Neural cell (in vitro differentiated cells): ENCODE measurements around the gene PPIF. TPM values are rescaled to one million over a fixed set of nuclear protein-coding genes. Genes with fewer than 3 reads are reported as not detected.

Experiments used
- H2AFZ ChIP-seq: fragments of 200-600, 300-800 bp; sonication (generic), shearing (Covaris generic); 2 replicates; pipeline ENCODE4 v1.6.0; 2014; ENCODE audit warnings: low read depth, mild to moderate bottlenecking, antibody characterized with exemption, low read length, moderate library complexity
- H3F3A ChIP-seq: fragments of 200-600 bp; shearing (Covaris generic); 2 replicates; pipeline ENCODE4 v1.6.1; 2016; ENCODE audit warnings: mild to moderate bottlenecking, moderate library complexity, mixed read lengths, antibody characterized with exemption, low read length; ENCODE audit not compliant: insufficient read depth, poor library complexity, severe bottlenecking
- H3K27ac ChIP-seq: fragments of 200-600, 300-800 bp; sonication (generic), shearing (Covaris generic); 2 replicates; pipeline ENCODE4 v1.5.1; 2014; ENCODE audit warnings: mild to moderate bottlenecking, low read length, moderate library complexity
- H3K27me3 ChIP-seq: fragments of 300-800, 200-600 bp; sonication (generic), shearing (Covaris generic); 2 replicates; pipeline ENCODE4 v1.6.0; 2014; ENCODE audit warnings: mild to moderate bottlenecking, low read depth, low read length, moderate library complexity; ENCODE audit not compliant: insufficient read depth
- H3K36me3 ChIP-seq: fragments of 300-800, 200-600 bp; sonication (generic), shearing (Covaris generic); 2 replicates; pipeline ENCODE4 v1.5.1; 2014; ENCODE audit warnings: mild to moderate bottlenecking, antibody characterized with exemption, low read length, moderate library complexity; ENCODE audit not compliant: insufficient read depth
- H3K4me2 ChIP-seq: fragments of 300-800, 200-600 bp; sonication (generic), shearing (Covaris generic); 2 replicates; pipeline ENCODE4 v1.6.0; 2014; ENCODE audit warnings: mild to moderate bottlenecking, low read length
- H3K4me3 ChIP-seq: fragments of 300-800, 200-600 bp; sonication (generic), shearing (Covaris generic); 2 replicates; pipeline ENCODE4 v1.5.1; 2014; ENCODE audit warnings: mild to moderate bottlenecking, low read length, moderate library complexity
- H3K79me2 ChIP-seq: fragments of 200-600 bp; shearing (Covaris generic); replicated peaks from 2 replicates; pipeline ENCODE4 v1.6.0; 2014; ENCODE audit warnings: mild to moderate bottlenecking, low read length, moderate library complexity; ENCODE audit not compliant: insufficient read depth
- H3K9ac ChIP-seq: fragments of 300-800, 200-600 bp; sonication (generic), shearing (Covaris generic); 2 replicates; pipeline ENCODE4 v1.6.1; 2016; ENCODE audit warnings: mild to moderate bottlenecking, low read length, mixed read lengths
- H3K9me2 ChIP-seq: fragments of 200-600 bp; shearing (Covaris generic); 2 replicates; pipeline ENCODE4 v1.6.1; 2016; ENCODE audit warnings: mild to moderate bottlenecking, low read length, mixed read lengths; ENCODE audit not compliant: insufficient read depth
- H3K9me3 ChIP-seq: fragments of 200-600, 300-800 bp; sonication (generic), shearing (Covaris generic); 2 replicates; pipeline ENCODE4 v1.6.1; 2016; ENCODE audit warnings: mild to moderate bottlenecking, mixed run types, low read length, moderate library complexity, mixed read lengths
- H4K20me1 ChIP-seq: fragments of 200-600 bp; shearing (Covaris generic); 2 replicates; pipeline ENCODE4 v1.6.1; 2016; ENCODE audit warnings: mild to moderate bottlenecking, mixed run types; ENCODE audit not compliant: insufficient read depth
- EP300 ChIP-seq: fragments of 450-650 bp; conservative IDR thresholded peaks from 2 replicates; pipeline ENCODE4 v1.6.1; 2014; ENCODE audit warnings: antibody characterized with exemption, mild to moderate bottlenecking, moderate library complexity; ENCODE audit not compliant: poor library complexity, severe bottlenecking
- EZH2 ChIP-seq: fragments of 200-600, 300-800 bp; shearing (Covaris generic), sonication (generic); IDR thresholded peaks from 2 replicates; pipeline ENCODE4 v1.6.1; 2014; ENCODE audit warnings: antibody characterized with exemption, low read length, borderline replicate concordance, mild to moderate bottlenecking; ENCODE audit not compliant: insufficient read depth, poor library complexity, severe bottlenecking
- MXI1 ChIP-seq: fragments of 450-650 bp; conservative IDR thresholded peaks from 2 replicates; pipeline ENCODE4 v1.6.1; 2014; ENCODE audit warnings: antibody characterized with exemption, mild to moderate bottlenecking; ENCODE audit not compliant: poor library complexity, severe bottlenecking
- POLR2AphosphoS5 ChIP-seq: IDR thresholded peaks from 2 replicates; pipeline ENCODE4 v1.6.1; 2012
- RAD21 ChIP-seq: fragments of 450-650 bp; conservative IDR thresholded peaks from 2 replicates; pipeline ENCODE4 v1.6.1; 2014; ENCODE audit warnings: antibody characterized with exemption, mild to moderate bottlenecking, moderate library complexity
- SMC3 ChIP-seq: fragments of 450-650 bp; conservative IDR thresholded peaks from 2 replicates; pipeline ENCODE4 v1.6.1; 2014; ENCODE audit warnings: antibody characterized with exemption, mild to moderate bottlenecking, moderate library complexity; ENCODE audit not compliant: poor library complexity
- TAF1 ChIP-seq: IDR thresholded peaks from 2 replicates; pipeline ENCODE4 v1.6.1; 2012; ENCODE audit warnings: low read depth
- polyA plus RNA-seq: library from polyadenylated mRNA; depleted of rRNA; stranded (reverse); fragments of >200 nt; gene quantifications from 2 replicates; pipeline ENCODE4 v1.2.3, GENCODE V29; 2014
- TF ChIP-seq, protein P1 (sequence below): IDR thresholded peaks from 2 replicates; pipeline ENCODE4 v1.6.1; 2012; ENCODE audit warnings: borderline replicate concordance
- TF ChIP-seq, protein P2 (sequence below): fragments of 450-650 bp; IDR thresholded peaks from 2 replicates; pipeline ENCODE4 v1.5.1; 2014; ENCODE audit warnings: antibody characterized with exemption, mild to moderate bottlenecking, moderate library complexity; ENCODE audit not compliant: poor library complexity, severe bottlenecking

The PPIF gene
- polyA plus RNA-seq, 1 donor from 2014 or later, result 13.6 TPM

DNA sequence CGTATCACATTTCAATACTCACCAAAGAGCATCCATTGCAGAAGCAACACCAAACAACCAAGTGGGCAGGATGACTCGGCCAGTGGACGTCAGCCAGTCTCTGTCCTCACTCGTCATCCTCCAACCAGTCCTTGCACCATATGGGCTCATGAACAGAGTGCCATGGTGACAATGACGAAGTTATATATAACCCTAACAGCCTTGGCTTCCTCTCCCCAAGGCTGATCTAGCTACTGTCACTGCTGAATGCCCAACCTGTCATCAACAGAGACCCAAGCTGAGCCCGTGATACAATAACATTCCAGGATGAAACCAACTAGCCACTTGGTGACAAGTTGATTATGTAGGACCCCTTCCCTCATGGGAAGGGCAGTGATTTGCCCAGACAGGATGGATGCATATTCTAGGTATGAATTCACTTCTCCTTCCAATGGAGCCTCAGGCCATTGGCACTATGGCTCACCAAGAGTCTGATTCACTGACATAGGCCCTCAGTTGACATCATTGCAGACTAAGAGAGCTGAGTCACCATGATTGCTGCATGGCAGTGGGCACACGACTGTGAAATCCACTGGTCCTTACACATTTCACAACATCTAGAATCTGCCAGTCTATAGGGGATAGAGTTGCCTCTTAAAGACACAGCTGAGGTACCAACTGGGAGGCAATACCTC, 26.3 kb upstream of the PPIF start:
- Histone ChIP-seq H3K9me3 (no peaks in the 10 kb centered on the region), H3K27ac (no peak overlapping the region), H3K36me3 (no peaks in the 10 kb centered on the region), H3K27me3 (no peaks in the 10 kb centered on the region), H2AFZ (no peak overlapping the region), H4K20me1 (no peaks in the 10 kb centered on the region), H3K9ac (no peak overlapping the region), H3K4me3 (no peak overlapping the region), H3K79me2 (no peaks in the 10 kb centered on the region), H3K4me2 (no peak overlapping the region), H3K9me2 (no peaks in the 10 kb centered on the region), H3F3A (no peaks in the 10 kb centered on the region)
- TF ChIP-seq, protein P1, sequence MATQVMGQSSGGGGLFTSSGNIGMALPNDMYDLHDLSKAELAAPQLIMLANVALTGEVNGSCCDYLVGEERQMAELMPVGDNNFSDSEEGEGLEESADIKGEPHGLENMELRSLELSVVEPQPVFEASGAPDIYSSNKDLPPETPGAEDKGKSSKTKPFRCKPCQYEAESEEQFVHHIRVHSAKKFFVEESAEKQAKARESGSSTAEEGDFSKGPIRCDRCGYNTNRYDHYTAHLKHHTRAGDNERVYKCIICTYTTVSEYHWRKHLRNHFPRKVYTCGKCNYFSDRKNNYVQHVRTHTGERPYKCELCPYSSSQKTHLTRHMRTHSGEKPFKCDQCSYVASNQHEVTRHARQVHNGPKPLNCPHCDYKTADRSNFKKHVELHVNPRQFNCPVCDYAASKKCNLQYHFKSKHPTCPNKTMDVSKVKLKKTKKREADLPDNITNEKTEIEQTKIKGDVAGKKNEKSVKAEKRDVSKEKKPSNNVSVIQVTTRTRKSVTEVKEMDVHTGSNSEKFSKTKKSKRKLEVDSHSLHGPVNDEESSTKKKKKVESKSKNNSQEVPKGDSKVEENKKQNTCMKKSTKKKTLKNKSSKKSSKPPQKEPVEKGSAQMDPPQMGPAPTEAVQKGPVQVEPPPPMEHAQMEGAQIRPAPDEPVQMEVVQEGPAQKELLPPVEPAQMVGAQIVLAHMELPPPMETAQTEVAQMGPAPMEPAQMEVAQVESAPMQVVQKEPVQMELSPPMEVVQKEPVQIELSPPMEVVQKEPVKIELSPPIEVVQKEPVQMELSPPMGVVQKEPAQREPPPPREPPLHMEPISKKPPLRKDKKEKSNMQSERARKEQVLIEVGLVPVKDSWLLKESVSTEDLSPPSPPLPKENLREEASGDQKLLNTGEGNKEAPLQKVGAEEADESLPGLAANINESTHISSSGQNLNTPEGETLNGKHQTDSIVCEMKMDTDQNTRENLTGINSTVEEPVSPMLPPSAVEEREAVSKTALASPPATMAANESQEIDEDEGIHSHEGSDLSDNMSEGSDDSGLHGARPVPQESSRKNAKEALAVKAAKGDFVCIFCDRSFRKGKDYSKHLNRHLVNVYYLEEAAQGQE, result no peak
- TF ChIP-seq, protein P2, sequence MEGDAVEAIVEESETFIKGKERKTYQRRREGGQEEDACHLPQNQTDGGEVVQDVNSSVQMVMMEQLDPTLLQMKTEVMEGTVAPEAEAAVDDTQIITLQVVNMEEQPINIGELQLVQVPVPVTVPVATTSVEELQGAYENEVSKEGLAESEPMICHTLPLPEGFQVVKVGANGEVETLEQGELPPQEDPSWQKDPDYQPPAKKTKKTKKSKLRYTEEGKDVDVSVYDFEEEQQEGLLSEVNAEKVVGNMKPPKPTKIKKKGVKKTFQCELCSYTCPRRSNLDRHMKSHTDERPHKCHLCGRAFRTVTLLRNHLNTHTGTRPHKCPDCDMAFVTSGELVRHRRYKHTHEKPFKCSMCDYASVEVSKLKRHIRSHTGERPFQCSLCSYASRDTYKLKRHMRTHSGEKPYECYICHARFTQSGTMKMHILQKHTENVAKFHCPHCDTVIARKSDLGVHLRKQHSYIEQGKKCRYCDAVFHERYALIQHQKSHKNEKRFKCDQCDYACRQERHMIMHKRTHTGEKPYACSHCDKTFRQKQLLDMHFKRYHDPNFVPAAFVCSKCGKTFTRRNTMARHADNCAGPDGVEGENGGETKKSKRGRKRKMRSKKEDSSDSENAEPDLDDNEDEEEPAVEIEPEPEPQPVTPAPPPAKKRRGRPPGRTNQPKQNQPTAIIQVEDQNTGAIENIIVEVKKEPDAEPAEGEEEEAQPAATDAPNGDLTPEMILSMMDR, result no peak
- TF ChIP-seq TAF1, result no peak
- no peak for TF ChIP-seq RAD21
- no peak for TF ChIP-seq EZH2
- no peak for TF ChIP-seq SMC3
- no peak for TF ChIP-seq MXI1
- no peak for TF ChIP-seq POLR2AphosphoS5
- TF ChIP-seq EP300, result no peak

DNA sequence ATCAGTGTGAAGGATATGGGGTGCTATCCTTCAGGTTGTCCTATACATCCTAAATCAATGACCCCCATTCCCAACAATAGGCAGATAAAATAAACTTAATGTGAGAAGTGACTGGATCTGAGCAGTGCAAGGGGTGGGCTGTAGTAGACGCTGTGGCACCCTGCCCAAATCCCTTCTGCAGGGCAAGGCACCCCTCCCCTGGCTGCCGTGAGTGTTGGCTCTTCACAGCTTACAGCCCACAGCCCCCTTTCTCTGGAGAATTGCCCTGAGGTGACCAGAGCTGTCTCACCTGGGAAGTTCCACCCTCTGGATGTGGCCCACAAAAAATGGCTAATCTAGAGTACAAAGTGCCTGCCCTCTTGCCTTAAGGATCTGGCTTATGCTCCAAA, 25.8 kb upstream of the PPIF start:
- Histone ChIP-seq H3K79me2 (no peaks in the 10 kb centered on the region), H3K27me3 (no peaks in the 10 kb centered on the region), H3K36me3 (no peaks in the 10 kb centered on the region), H3K4me2 (no peak overlapping the region), H2AFZ (no peak overlapping the region), H3K9ac (no peak overlapping the region), H3K9me2 (no peaks in the 10 kb centered on the region), H3K4me3 (no peak overlapping the region), H3K9me3 (no peaks in the 10 kb centered on the region), H4K20me1 (no peaks in the 10 kb centered on the region), H3F3A (no peaks in the 10 kb centered on the region), H3K27ac (no peak overlapping the region)
- TF ChIP-seq, protein P1, result no peak
- TF ChIP-seq RAD21 (no peak), SMC3 (no peak), MXI1 (no peak), TAF1 (no peak), POLR2AphosphoS5 (no peak)
- TF ChIP-seq, protein P2, result no peak
